ENCODE data around the gene CLCA4.
"Not testable (repeated sequence)": the region's sequence is repeated elsewhere in the genome, so short reads cannot be mapped to it uniquely, and the experiment has no call there.

CLCA4 gene

DNA sequence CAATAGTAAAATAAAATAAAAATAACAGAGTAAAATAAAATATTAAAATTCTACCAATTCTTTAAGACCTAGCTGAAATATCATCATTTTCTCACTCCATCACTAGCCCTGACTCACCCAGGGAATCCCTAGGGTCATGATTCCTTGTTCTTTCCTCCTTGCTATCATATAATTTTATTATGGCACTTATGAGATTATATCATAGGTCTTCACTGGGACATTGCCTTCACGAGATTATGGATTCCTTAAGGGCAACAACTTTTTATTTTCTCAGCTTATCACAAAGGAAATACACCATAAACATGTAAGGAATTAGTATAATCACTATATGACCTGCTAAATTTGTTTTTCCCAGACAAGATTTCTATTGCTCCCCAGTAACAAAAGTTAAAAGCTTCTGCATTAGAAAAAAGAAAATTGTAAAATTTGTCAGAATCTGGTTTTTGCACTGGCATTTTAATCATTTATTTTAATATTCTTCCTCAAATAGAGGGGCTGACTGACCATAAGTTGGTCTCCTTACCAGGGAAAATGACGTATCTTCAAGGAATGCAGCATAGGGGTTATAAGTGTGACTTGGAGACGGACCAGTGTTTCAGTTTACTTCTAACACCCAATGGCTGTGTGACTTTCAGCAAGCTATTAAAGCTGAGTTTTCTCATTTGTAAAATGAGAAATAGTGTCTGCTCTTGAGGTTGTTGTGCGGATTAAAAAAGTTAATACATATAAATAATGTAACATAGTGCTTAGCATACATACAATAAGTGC lies 8.8 kb upstream of the CLCA4 start:
- DNase-seq, result no peak

DNA sequence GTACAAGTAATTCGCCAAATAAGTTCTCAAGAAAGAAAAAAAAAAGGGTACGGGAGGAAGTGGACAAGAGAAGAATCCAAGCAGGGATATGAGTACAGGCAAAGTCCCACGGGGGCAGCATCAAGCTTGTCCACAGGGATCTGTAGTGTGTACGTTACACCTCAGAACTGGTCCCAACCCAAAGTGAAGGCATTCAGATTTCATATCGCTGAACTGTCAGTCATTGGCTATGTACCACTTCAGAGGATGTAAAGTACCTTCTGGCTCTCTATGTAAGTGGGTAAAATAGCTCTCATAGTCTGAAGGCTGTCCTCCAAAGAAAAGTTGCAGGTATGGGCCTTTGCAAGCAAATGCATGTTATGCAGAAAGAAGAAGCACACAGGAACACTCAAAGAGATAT lies 8.1 kb upstream of the CLCA4 start:
- DNase-seq, result no peak

DNA sequence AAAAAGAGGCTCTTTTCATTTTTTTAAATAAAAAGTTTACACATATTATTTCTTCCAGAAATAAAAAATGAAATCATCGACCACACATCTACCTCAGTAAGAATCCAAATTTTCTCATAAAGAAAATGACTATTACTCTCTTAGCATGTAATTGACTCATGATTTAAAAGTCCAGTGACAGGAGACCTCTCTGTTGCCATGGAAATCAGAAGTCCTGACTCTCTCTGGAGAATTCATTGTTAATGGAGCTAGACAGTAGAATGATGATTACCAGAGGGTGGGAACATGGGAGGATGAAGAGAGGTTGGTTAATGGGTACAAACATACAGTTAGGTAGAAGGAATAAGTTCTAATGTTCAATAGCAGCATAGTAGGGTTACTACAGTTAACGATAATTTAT lies 5.0 kb upstream of the CLCA4 start:
- no peak for DNase-seq

DNA sequence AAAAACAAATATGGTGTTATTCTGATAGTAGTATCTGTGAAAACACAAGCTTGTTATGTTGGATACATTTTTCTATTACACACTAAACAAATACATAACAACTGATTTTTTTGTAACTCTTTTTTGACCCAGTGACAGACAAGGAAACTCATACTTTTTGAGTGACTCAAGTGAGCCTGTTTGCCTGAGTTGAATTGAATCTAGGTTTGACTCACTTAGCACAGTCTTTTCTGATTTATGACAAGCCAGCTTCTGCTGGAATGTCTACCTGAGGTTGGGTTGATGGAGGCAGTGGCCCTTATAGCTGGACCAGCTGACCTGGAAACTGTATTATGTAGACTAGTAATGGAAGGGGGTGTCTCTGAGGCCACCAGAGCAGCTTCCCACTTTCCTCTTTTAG lies 4.2 kb upstream of the CLCA4 start:
- DNase-seq, result peak; percentile 38

DNA sequence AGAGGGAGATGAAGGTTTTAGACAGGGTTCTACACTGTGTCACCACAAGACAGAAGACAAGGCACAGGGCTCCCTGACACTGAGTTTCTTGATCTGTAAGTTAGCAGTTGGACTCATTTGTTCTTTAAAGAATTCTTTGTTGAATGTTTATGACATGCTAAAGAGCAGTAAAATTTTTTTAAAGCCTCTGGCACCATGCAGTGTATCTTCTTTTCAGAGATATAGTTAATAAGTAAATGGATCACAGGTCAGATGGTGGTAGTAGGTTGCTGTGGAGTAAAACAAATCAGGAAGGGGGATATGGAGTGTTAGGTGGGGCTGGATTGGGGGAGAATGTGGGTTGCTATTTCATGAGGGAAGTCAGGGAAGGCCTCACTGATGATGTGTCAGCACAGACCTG lies 2.0 kb downstream of the CLCA4 start:
- no peak for DNase-seq

DNA sequence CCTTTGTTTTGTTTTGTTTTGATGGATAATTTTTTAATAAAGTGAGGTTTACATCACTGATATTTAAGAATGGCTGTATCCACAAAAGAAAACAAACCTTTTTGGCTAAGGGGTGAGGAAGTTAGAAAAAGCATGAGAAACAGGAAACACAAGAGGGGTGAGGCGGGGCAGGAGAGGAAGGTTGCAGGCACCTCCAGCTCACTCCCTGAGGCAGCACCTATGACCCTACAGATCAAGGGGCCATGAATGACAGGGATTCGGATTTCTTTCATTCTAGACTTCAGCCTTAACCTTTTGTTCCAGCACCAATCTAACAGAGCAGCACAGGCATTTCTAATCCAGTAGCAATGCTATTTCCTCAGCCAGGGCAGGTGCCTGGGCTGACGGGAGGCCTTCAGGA lies 4.4 kb downstream of the CLCA4 start:
- DNase-seq, result no peak

DNA sequence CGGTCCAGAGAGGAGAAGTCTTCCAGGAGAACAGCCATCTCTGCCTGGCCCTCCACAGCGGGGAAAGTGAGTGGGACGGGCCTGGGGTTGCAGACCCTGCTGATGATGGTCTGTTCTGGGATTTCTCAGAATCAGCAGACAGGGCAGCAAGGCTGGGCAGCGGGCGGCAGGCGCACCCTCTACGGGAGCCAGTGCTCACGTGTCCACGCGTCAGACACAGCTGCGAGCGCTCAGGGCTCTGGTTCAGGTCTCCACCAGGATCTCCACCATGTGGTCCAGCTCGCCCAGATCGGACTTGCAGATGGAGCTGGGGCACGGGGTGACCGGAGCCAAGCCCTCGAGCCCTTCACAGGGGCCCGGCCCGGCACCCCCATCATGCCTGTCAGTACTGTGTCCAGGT lies 5.5 kb downstream of the CLCA4 start:
- no peak for DNase-seq

DNA sequence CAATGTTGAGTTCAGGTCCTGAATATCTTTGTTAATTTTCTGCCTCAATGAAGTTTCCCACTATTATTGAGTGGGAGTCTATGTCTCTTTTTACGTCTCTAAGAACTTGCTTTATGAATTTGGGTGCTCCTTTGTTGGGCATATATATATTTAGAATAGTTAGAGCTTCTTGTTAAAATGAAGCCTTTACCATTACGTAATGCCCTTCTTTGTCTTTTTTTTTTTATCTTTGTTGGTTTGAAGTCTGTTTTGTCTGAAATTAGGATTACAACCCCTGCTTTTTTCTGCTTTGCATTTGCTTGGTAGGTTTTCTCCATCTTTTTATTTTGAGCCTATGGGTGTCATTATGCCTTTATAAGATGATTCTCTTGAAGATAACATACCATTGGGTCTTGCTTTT lies 10.9 kb downstream of the CLCA4 start:
- no peak for DNase-seq

DNA sequence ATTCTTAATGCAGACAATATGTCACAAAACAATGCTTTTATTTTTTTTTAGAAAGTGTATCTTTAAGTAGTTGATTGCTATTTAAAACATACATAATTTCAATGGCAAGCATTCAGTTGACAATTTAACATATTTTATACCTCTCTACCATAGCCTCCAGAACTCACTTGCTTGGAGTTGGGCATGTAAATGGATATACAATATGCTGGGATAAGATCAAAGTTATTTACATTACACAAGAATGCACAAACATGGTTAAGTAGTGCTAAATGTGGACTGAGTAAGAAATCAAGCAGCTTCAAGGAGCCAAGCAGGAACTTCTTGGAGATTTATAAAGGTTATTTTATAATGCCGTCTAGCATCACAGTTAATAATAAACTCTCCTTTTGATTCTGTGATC lies 17.0 kb downstream of the CLCA4 start:
- DNase-seq, result no peak

DNA sequence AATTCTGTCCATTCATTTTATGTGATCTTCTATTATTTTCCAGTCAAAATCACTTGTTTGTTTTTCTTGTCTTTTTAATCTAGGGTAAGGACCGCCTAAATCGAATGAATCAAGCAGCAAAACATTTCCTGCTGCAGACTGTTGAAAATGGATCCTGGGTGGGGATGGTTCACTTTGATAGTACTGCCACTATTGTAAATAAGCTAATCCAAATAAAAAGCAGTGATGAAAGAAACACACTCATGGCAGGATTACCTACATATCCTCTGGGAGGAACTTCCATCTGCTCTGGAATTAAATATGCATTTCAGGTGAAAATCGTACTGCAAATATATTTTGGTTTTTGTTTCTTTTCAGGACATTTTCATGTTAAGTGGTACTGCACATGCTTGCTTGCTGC lies 20.5 kb downstream of the CLCA4 start:
- DNase-seq, result no peak

DNA sequence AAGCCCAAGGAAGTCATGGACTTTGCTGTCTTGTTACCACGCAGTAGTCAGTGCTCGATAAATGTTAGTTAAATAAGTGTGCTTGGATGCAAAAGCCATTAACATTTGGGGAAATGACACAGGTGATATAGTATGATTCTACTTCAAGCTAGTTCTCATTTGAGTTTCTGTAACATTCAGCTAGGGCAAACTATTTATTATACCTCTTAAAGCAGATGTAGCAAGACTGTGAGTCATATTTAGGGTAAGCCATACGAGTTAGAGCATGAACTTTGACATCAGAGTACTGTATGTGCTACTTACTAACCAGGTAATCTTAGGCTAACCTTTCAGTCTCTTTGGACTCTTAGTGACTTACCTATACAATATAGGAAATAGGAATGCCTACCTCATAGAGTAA lies 21.0 kb downstream of the CLCA4 start:
- DNase-seq, result no peak

DNA sequence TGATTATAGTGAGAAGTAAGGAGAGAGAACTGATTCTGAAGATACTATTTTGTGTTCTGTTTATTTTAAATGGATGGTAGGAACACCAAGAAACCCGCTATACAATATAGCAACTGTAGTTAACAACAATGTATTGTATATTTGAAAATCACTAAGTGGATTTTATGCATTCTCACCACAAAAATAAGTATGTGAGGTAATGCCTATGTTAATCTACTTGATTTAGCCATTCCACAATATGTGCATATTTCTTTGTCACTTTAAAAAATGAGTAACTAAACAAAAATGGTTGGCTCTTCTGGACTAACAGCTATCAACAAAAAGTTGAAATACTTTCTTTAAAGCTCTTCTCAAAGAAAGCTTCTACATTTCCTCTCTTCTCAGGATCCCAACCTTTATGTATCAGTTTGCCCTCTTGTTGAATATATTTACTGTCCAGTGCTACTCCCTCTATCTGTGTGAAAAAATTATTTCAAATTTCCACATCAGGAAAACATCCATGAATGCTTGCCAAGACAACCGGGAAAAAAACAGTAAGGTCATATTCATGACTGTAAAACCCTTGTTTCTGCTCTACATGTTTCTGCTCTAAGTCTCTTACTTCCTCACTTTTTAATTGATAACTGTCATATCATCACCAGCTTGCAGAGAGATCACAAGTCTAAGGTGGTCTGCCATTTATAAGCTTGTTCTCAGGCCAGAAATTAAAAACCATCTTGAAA lies 27.0 kb downstream of the CLCA4 start:
- DNase-seq, result peak; percentile 5

DNA sequence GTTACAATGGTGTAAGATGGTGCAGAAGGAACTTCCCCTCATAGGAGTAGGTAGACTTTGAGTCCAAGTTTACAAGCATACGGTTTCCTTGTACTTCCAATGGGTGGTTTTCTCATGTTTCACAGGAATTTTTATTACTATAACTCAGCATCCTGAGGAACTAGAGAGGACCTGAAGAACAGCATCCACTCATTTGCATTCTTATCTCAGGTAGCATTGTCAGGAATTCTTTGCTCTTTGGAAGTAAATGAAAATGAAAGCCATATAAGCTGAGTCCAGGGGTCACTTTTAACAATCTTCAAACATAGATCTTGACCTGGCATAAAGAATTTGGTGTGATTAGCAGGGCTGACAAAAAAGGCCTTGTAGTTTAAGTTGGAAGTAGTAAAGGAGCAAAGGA lies 34.4 kb downstream of the CLCA4 start:
- no peak for DNase-seq

DNA sequence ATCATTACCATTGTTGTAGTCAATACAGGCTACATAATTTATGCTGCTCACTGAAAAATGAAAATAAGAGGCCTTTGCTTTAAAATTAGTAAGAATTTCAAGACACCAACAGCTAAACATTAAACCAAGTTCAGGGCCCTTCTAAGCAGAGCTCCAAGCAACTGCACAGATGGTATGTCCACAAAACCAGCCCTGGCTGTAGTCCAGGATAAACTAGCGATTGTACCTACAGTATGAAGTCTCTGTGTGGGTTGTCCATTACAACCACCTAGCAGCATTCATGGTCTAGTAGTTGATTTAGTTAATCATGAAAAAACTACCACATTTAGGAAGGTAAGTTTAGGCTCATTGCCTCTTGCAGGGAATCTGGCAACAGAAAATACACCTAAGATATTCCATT lies 35.3 kb downstream of the CLCA4 start:
- DNase-seq, result no peak

DNA sequence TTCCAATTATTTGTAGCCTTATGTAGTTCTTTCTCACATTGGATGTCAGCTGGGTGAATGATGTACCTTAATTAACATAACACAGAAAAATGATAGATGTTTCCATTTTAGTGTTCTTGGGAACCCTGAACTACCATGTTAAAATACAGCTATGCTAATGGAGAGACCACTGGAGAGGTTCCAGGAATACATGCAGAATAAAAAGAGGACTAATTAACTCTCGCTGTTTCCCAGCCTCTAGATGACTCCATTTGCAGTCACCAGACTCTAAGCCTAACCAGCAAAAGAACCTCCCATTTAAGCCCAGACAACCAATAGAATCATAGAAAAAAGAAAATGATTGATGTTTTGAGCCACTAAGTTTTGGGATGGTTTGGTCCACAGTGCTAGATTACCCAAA lies 36.2 kb downstream of the CLCA4 start:
- no peak for DNase-seq

DNA sequence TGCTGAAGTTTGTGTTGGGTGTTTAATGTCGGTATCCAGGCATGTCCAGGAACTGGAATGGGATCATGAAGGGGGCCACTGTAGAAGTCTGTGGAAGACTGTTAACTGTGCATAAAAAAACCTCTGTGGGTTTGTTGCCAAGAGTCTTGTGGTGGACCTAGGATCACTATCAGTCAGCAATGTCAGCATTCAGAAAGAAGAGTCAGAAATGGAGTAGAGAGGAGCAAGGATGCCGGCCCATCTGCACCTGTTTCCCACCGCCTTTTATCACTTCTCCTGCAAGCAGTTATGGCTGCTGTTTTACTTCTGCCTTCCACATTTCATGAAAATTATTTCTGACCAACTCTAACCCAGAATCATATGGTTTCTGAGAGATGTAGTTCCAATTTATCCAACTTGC lies 36.7 kb downstream of the CLCA4 start:
- no peak for DNase-seq

DNA sequence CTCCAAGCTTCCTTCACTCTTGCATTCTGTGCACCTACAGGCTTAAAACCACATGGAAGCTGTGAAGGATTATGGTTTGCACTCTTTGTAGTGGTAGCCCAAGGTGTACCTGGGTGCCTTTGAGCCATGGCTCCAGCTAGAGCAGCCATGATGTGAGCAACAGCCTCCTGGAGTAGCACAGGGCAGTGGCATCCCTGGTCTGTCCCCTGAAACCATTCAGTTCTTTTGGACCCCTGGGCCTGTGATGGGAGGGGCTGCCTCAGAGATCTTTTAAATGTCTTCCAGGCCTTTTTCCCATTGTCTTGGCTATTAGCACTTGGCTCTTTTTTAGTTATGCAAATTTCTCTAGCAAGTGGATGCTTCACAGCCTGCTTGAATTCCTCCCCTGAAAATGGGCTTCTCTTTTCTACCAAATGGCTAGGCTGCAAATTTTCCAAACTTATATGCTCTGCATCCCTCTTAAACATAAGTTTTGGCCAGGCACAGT lies 47.4 kb downstream of the CLCA4 start:
- DNase-seq, result no peak

DNA sequence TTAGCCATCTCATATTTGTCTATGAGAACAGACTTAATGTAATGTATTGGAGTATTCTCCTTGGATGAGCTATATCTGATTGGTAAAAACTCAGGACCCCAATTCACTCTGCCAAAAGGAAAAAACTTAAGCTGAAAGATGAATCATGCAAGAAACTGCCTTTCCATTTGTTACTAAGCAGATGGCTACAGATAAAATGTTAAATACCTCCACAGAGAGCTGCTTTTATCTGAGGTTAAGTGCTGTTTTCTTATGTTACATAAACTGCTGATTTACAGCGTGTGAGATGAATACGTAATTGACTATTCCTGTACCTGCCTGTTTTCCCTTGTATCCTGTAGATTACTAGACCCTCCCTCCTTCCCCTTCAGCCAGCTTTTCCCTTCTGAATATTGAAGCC lies 49.3 kb downstream of the CLCA4 start:
- no peak for DNase-seq

DNA sequence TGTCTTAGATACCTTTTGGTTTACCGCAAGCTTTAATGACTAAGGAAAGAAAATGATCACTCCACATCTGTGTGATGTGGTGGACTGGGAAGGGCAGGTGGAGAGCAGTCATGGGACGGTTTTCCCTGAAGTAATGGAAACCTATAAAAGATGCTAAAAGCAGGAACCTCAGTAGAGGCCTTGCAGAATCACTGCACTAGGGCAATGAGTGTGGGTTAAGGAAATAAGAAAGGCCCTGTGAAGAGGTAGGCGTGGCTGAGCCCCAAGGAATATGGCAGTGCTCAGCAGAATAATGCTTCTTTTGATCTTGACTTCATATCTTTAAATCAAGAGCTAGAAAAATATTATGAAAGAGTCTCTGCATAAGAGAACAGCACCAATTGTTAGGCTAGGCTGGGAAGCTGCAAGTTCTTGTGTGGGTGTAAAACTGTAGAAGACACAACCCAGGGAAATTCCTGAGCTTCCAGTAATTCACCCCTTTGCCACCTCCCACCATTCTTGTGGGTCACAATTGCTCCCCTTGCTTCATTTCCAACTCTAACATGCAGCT lies 49.9 kb downstream of the CLCA4 start:
- no peak for DNase-seq

DNA sequence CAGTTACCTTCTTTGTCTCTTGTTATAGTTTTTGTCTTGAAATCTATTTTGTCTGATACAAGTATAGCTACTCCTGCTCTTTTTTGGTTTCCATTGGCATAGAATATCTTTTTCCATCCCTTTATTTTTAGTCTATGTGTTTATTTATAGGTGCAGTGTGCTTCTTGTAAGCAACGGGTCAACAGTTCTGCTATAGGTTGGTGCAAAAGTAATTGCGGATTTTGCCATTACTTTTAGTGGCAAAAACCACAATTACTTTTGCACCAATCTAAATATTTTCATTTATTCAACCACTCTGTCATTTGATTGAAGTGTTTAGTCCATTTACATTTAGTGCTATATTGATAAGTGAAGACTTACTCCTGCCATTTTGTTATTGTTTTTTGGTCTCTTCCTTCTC lies 59.2 kb downstream of the CLCA4 start:
- not testable (repeated sequence) for DNase-seq

DNA sequence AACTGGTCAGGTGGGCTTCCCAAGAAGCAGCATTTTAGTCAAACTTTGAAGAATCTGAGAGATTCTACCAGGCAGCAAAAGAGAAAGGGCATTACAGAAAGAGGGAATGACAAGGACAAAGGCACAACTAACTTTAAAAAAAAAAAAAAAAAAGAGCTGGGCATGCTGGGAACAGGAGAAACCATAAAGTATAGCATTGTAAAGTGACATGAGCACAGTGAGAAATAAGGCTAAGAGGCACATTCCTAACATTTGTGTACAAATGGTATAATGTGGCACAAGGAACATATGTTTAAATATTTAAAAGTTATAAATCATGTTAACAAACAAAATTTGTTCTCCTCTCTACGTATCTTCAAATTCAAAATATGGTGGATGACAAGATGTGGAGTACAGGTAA lies 69.6 kb downstream of the CLCA4 start:
- no peak for DNase-seq

DNA sequence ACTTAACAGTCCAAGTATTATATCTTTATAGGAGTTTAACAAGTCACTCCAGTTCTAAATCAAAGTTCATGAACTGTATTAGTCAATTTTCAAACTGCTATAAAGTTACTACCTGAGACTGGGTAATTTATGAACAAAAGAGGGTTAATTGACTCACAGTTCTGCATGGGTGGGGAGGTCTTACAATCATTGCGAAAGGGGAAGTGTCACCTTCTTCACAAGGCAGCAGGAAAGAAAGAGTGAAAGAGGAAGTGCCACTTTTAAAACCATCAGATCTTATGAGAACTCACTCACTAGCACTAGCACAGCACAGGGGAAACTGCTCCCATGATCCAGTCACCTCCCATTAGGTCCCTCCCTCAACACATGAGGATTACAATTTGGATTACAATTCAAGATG lies 70.0 kb downstream of the CLCA4 start:
- no peak for DNase-seq

DNA sequence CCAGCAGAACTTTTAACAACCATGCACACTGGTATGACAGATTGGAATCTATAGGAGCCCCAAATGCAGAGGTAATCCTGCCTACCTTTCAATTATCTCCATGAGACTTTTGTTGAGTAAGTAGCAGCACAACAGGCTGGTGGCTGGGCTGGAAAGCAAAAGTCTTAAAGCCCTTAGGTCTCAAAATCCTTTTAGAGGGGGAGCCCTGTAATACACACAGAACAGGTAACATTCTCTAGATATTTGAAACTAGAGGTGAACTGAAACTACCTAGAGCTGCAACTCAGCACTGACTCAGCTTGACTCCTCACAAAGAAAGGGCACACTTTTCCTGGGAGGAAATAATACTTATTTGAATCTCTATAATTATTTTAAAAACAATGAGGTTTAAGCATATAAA lies 71.5 kb downstream of the CLCA4 start:
- DNase-seq, result no peak

DNA sequence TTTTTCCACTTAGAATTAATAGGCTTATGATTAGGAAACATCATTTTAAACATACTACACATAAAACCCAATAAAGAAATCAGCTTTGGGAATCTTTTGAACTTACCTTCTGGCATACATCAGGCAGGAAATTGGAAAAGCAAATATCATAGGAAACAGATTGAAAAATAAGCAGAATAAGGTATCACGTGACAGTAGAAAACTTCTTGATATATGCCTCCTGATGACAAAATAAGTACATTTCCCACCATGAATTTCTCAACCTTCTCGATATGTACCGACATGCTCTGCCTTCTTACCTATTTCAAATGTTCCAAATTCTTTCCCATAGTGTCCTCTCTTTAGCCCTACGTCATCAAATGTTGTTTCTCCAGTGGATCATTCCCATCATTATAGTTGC lies 72.4 kb downstream of the CLCA4 start:
- DNase-seq, result no peak
